Stimulated activated CD4-positive, alpha-beta T cell treated with anti-CD3 and anti-CD28 coated beads, Interleukin-4, amount 100 ng/mL, for 1 hour (primary cell): ENCODE results near the gene HOXD10.

Source experiments
- DNase-seq: peaks from one replicate; pipeline ENCODE4 v3.0.0-alpha.2; 2020

Gene HOXD10

GRCh38 chr2:176115883-176116813 lies at the start of gene HOXD10:
HOXD10 (plus strand) TSS chr2:176116778; CDS start chr2:176116834, 56 bp downstream.
- no peak for DNase-seq

GRCh38 chr2:176067589-176068418 lies 48.8 kb upstream of the HOXD10 start:
- DNase-seq, result no peak

GRCh38 chr2:176068419-176068832 lies 48.2 kb upstream of the HOXD10 start:
- DNase-seq, result no peak

GRCh38 chr2:176071330-176072291 lies 45.0 kb upstream of the HOXD10 start:
- DNase-seq, result no peak

GRCh38 chr2:176072292-176072669 lies 44.3 kb upstream of the HOXD10 start:
- DNase-seq, result no peak

- DNase-seq, result no peak
Measured at GRCh38 chr2:176072951-176073904, 43.4 kb upstream of the HOXD10 start.

GRCh38 chr2:176074919-176075425 lies 41.6 kb upstream of the HOXD10 start:
- DNase-seq, result no peak

- DNase-seq, result no peak
Measured at GRCh38 chr2:176075481-176075880, 41.1 kb upstream of the HOXD10 start.

GRCh38 chr2:176076063-176076462 lies 40.5 kb upstream of the HOXD10 start:
- DNase-seq, result no peak

GRCh38 chr2:176076796-176077195 lies 39.8 kb upstream of the HOXD10 start:
- no peak for DNase-seq

- no peak for DNase-seq
Measured at GRCh38 chr2:176078541-176079284, 37.9 kb upstream of the HOXD10 start.

- no peak for DNase-seq
Measured at GRCh38 chr2:176079285-176079830, 37.2 kb upstream of the HOXD10 start.

GRCh38 chr2:176079831-176080539 lies 36.6 kb upstream of the HOXD10 start:
- DNase-seq, result no peak

- no peak for DNase-seq
Measured at GRCh38 chr2:176080540-176081375, 35.8 kb upstream of the HOXD10 start.

- no peak for DNase-seq
Measured at GRCh38 chr2:176081376-176081836, 35.2 kb upstream of the HOXD10 start.

GRCh38 chr2:176081837-176082524 lies 34.6 kb upstream of the HOXD10 start:
- no peak for DNase-seq

GRCh38 chr2:176082525-176082823 lies 34.1 kb upstream of the HOXD10 start:
- DNase-seq, result no peak
